Choroid plexus epithelial cell (primary cell): ENCODE data around the gene BCL2L13.

Source experiments
- DNase-seq: peaks from one replicate; pipeline ENCODE4 v3.0.0-alpha.2; 2010; ENCODE audit warnings: low read depth
- H3K4me3 ChIP-seq: 2 replicates; pipeline ENCODE4 v1.5.1; 2011; ENCODE audit warnings: low read depth, mild to moderate bottlenecking, control low read depth, low read length, moderate library complexity
- CTCF ChIP-seq: conservative IDR thresholded peaks from 2 replicates; pipeline ENCODE4 v1.5.1; 2011; ENCODE audit warnings: low read depth, mild to moderate bottlenecking, control low read depth, inconsistent platforms, low read length, moderate library complexity

Gene BCL2L13

GRCh38 chr22:17700778-17701177, 62.2 kb downstream of the BCL2L13 start:
- no peak overlapping the region for H3K4me3 ChIP-seq
- TF ChIP-seq CTCF: no peak
- peak; percentile 47 for DNase-seq

GRCh38 chr22:17703811-17704210, 65.3 kb downstream of the BCL2L13 start:
- H3K4me3 ChIP-seq: no peak overlapping the region
- no peak for DNase-seq
- no peak for TF ChIP-seq CTCF

- H3K4me3 ChIP-seq: no peak overlapping the region
- no peak for DNase-seq
- TF ChIP-seq CTCF: no peak
Measured at GRCh38 chr22:17705546-17705945, 67.0 kb downstream of the BCL2L13 start.

GRCh38 chr22:17705951-17706900, 67.7 kb downstream of the BCL2L13 start:
- DNase-seq: peak; percentile 99
- H3K4me3 ChIP-seq: peak overlapping the region; percentile 56
- TF ChIP-seq CTCF: no peak

- no peak for TF ChIP-seq CTCF
- H3K4me3 ChIP-seq: peak overlapping the region; percentile 56
- DNase-seq: no peak
Measured at GRCh38 chr22:17706947-17707346, 68.4 kb downstream of the BCL2L13 start.

- peak overlapping the region; percentile 56 for H3K4me3 ChIP-seq
- TF ChIP-seq CTCF: no peak
- peak; percentile 64 for DNase-seq
Measured at GRCh38 chr22:17707526-17707925, 69.0 kb downstream of the BCL2L13 start.

- TF ChIP-seq CTCF: no peak
- DNase-seq: no peak
- no peak overlapping the region for H3K4me3 ChIP-seq
Measured at GRCh38 chr22:17710023-17710422, 71.5 kb downstream of the BCL2L13 start.
